HL-60 (cell line): ENCODE measurements around the gene DUSP1.
"Not testable (repeated sequence)": the region's sequence is repeated elsewhere in the genome, so short reads cannot be mapped to it uniquely, and the experiment has no call there.

Experiments used
- DNase-seq, 2 experiments: peaks; one replicate each; pipeline ENCODE4 v3.0.0-alpha.2; 2010 to 2020; ENCODE audit warnings: low read depth in 1 of 2, low spot score in 1 of 2
- H3K27ac ChIP-seq: fragments of 250-450 bp; sonication (Bioruptor Pico); replicated peaks from 2 replicates; pipeline ENCODE4 v1.5.1; 2020; ENCODE audit warnings: mild to moderate bottlenecking, moderate library complexity
- H3K27me3 ChIP-seq: fragments of 250-450 bp; sonication (Bioruptor Pico); 2 replicates; pipeline ENCODE4 v1.5.1; 2021; ENCODE audit warnings: mild to moderate bottlenecking, moderate library complexity; ENCODE audit not compliant: insufficient read depth, poor library complexity, severe bottlenecking
- H3K4me3 ChIP-seq: replicated peaks from 2 replicates; pipeline ENCODE4 v1.5.1; 2011; ENCODE audit warnings: mild to moderate bottlenecking, control low read depth, low read length; ENCODE audit not compliant: insufficient read depth
- CTCF ChIP-seq: IDR thresholded peaks from one replicate; pipeline ENCODE4 v1.5.1; 2011; ENCODE audit warnings: low read length, control low read depth, inconsistent platforms; ENCODE audit not compliant: insufficient read depth
- GABPA ChIP-seq: IDR thresholded peaks from 2 replicates; pipeline ENCODE4 v1.6.1; 2012; ENCODE audit warnings: low read depth
- POLR2AphosphoS5 ChIP-seq: IDR thresholded peaks from 2 replicates; pipeline ENCODE4 v1.6.1; 2012; ENCODE audit warnings: low read depth
- SPI1 ChIP-seq: IDR thresholded peaks from 2 replicates; pipeline ENCODE4 v1.6.1; 2012; ENCODE audit warnings: low read depth, mild to moderate bottlenecking, borderline replicate concordance
- TF ChIP-seq, protein P1 (sequence below): IDR thresholded peaks from 2 replicates; pipeline ENCODE4 v1.6.1; 2012; ENCODE audit warnings: low read depth; ENCODE audit not compliant: insufficient replicate concordance

Gene DUSP1

GRCh38 chr5:172786736-172787462 is 15.9 kb upstream of the DUSP1 start:
- DNase-seq, result no peak
- H3K4me3 ChIP-seq, result no peak overlapping the region
- H3K27ac ChIP-seq, result no peak overlapping the region
- TF ChIP-seq CTCF (no peak), POLR2AphosphoS5 (no peak), GABPA (no peak), SPI1 (no peak)
- TF ChIP-seq, protein P1, sequence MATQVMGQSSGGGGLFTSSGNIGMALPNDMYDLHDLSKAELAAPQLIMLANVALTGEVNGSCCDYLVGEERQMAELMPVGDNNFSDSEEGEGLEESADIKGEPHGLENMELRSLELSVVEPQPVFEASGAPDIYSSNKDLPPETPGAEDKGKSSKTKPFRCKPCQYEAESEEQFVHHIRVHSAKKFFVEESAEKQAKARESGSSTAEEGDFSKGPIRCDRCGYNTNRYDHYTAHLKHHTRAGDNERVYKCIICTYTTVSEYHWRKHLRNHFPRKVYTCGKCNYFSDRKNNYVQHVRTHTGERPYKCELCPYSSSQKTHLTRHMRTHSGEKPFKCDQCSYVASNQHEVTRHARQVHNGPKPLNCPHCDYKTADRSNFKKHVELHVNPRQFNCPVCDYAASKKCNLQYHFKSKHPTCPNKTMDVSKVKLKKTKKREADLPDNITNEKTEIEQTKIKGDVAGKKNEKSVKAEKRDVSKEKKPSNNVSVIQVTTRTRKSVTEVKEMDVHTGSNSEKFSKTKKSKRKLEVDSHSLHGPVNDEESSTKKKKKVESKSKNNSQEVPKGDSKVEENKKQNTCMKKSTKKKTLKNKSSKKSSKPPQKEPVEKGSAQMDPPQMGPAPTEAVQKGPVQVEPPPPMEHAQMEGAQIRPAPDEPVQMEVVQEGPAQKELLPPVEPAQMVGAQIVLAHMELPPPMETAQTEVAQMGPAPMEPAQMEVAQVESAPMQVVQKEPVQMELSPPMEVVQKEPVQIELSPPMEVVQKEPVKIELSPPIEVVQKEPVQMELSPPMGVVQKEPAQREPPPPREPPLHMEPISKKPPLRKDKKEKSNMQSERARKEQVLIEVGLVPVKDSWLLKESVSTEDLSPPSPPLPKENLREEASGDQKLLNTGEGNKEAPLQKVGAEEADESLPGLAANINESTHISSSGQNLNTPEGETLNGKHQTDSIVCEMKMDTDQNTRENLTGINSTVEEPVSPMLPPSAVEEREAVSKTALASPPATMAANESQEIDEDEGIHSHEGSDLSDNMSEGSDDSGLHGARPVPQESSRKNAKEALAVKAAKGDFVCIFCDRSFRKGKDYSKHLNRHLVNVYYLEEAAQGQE, result no peak
- H3K27me3 ChIP-seq, result no peaks in the 10 kb centered on the region

GRCh38 chr5:172785429-172786088 is 14.6 kb upstream of the DUSP1 start:
- DNase-seq, result no peak
- Histone ChIP-seq H3K27ac (no peak overlapping the region), H3K27me3 (no peaks in the 10 kb centered on the region), H3K4me3 (no peak overlapping the region)
- TF ChIP-seq SPI1 (no peak), POLR2AphosphoS5 (no peak), CTCF (no peak), GABPA (no peak)
- TF ChIP-seq, protein P1, result no peak

DNA sequence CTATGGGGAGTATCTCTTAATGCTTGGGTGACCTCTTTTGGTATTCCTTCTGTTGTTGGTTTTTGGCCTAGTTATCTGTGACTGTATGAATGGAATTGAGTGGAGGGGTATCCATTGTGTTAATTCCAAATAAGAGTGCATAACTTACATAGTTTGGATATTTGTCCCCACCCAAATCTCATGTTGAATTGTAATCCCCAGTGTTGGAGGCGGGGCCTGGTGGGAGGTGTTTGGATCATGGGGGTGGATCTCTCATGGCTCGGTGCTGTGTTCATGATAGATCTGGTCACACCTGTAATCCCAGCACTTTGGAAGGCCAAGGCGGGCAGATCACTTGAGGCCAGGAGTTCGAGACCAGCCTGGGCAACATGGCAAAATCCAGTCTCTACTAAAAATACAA is 13.2 kb upstream of the DUSP1 start:
- H3K4me3 ChIP-seq, H3K27ac ChIP-seq, DNase-seq, H3K27me3 ChIP-seq: not testable (repeated sequence)

GRCh38 chr5:172783319-172783718 is 12.3 kb upstream of the DUSP1 start:
- H3K27ac ChIP-seq, DNase-seq, H3K4me3 ChIP-seq: not testable (repeated sequence)

More at GRCh38 chr5:172783319-172783718, 12.3 kb upstream of the DUSP1 start:
- not testable (repeated sequence) for H3K27me3 ChIP-seq
